Forelimb muscle (tissue), 1 donor: Measurements from ENCODE around the gene SCGN. TPM values are rescaled to one million over a fixed set of nuclear protein-coding genes. Genes with fewer than 3 reads are reported as not detected.

ENCODE experiments used
- DNase-seq: peaks from one replicate; pipeline ENCODE4 v3.0.0-alpha.2; 2013; ENCODE audit warnings: low read depth
- polyA plus RNA-seq: library from polyadenylated mRNA; unstranded; fragments of 120-200 nt; gene quantifications from one replicate; pipeline ENCODE4 v1.2.1, GENCODE V29; 2013; ENCODE audit not compliant: insufficient read length

SCGN gene
- polyA plus RNA-seq, 1 donor = not detected

GRCh38 chr6:25640446-25640845 is 11.6 kb upstream of the SCGN start:
- DNase-seq = no peak

- DNase-seq = no peak
Observed at GRCh38 chr6:25640891-25641290, 11.1 kb upstream of the SCGN start.

- no peak for DNase-seq
Observed at GRCh38 chr6:25641377-25641776, 10.6 kb upstream of the SCGN start.

DNA sequence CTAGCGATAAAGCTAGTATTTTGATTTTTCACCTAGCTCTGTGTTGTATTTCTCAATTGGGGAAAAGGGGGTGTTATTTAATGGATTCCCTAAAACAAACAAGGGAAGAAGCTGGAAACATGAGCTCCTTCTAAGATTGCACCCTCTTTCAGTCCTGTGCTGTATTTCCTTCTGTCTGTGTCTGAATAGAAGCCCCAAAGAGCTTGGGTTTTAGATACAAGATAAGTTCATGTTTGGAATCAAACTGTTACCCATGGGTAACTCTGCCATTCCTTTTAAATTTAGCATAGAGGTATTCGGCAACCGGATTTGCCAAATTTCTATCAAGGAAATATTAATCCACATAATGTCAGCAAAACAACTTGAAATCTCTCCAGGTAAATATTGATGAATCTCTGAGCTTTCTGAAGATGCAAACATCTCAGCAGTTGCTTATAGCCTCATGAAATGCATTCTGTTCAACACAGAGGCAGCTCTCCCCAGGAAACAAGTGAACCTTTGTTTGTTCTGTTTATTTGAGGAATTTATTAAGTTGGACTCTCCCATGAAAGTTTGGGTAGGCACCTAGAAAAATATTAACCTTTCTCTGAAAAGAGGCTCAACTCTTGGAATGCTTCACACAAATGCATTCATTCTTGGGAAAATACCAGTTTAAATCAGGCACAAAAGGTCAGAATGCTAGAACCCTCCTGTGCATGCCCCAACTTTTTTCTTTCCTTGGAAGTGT is 9.9 kb upstream of the SCGN start:
- DNase-seq = no peak

- DNase-seq = no peak
Observed at GRCh38 chr6:25642667-25643328, 9.2 kb upstream of the SCGN start.

- no peak for DNase-seq
Observed at GRCh38 chr6:25645916-25646315, 6.1 kb upstream of the SCGN start.

GRCh38 chr6:25649611-25650010 is 2.4 kb upstream of the SCGN start:
- DNase-seq = no peak

DNA sequence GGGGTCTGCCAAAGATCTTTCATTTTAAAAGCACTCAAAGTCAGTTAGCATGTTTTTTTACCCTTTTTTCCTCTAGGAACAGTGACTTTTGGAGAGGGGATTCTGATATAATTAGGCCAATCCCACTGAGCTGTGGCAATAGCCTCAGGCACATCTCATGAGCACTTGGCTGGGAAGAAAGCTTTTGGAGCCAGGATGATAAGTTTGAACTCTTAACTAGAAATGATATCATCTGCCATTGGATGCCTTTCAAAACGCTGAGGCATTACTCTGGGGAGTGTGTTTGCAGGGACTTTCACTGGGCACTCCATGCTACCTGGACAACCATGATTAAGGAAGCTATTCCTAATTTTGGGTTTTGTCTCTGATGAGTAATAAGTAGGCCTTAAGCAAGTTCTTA is 3.7 kb downstream of the SCGN start:
- DNase-seq = no peak

GRCh38 chr6:25659633-25660368 is 7.8 kb downstream of the SCGN start:
- DNase-seq = no peak

GRCh38 chr6:25660512-25660911 is 8.5 kb downstream of the SCGN start:
- DNase-seq = no peak

DNA sequence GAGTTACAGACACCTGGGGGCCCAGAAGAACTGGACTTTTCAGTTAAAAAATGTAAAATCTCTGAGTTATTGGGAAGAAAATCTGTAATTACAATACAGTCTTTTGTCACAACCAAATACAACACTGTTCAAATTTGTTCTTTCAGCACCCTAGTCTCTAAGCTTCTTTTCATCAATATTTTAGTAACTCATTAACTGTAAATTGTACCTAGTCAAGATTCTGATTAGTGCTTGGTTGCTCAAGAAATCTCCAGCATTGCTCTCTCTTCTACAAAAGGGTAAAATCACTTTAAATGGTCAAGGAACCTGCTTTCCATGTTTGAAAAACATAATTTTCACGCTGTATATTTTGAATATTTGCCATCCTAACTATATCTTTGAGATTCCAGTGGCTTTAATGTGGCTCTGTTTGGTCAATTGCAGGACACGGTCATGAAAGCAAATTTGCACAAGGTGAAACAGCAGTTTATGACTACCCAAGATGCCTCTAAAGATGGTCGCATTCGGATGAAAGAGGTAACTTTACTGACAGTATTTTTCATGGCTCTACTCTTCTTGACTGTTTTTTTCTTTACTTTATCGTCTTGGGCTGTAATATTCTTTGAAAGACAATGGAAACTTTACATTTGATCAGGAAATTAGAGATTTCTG is 9.2 kb downstream of the SCGN start:
- no peak for DNase-seq

DNA sequence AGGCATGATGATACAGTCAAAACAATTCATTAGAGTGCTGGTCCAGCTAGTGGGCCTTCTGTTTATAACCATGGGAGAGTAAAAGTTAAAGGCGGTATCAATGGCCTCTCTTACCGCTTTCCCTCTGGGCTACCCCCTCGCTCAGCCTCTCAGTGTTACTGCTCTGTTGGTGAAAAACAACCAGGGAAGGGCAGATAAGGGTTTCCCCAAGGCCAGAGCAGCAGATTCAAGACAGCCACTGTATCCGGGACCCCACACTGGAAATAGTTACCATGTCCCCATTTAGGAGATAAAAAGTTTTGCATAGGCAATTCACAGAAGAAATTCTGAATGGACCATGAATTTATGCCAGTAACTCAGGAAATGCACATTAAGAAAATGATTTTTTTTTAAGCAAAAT is 13.4 kb downstream of the SCGN start:
- no peak for DNase-seq

- DNase-seq = no peak
Observed at GRCh38 chr6:25669413-25669812, 17.4 kb downstream of the SCGN start.

DNA sequence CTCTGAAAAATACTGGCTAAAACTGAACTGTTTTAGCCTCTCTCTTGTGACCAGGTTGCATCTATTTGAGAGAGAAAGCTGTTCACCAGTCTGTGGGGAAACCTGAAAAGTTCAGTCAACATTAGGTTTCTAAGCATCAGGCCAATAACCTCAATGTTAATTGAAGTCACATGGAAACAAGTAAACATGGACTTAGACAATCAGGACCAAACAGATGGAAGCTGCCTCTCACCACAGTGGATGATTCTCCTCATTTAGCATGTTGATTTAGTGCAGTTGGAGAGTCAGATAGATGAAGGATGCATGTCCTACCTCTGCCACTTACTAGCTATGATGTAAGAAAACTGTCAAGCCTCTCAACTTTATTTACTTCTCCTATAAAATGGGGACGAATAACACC is 18.2 kb downstream of the SCGN start:
- DNase-seq = no peak

- DNase-seq = no peak
Observed at GRCh38 chr6:25670793-25671513, 18.9 kb downstream of the SCGN start.

DNA sequence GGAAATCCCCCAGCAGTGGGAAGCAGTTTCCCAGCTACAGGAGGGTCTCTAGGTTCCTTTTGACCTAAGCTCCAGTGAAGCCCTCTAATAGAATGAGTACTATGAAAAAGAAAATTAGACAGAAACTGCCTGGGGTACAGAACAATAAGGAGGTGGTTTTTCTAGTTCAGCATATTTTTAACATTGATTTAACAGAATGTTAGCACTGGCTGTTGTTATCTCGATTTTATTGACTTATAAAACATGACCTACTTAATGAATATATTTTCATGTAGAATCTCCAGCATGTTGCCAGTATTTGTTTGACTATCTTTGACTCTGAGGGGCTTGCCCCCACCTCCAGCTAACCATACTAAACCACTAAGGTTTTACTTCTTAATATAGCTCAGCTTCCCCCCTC is 19.6 kb downstream of the SCGN start:
- no peak for DNase-seq

DNA sequence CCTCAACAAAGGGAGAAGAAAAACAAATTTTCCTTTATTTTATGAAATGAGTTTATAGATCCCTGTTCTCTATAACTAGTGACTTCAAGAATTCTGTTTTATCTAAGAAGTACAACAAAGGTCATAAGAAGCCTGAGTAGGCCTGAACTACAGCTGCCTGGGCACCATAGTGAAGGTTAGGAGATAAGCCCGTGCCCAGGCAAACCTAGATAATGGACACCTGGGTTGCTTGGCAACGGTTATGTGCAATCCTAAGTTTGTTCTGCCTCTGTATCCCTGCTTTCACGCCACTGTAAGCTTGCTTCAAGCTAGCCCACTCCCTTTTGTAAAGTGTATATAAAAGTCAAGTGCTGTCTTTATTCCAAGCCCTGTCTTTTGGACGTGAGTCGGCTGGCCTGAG is 23.2 kb downstream of the SCGN start:
- no peak for DNase-seq

GRCh38 chr6:25676775-25677174 is 24.8 kb downstream of the SCGN start:
- DNase-seq = no peak

GRCh38 chr6:25681848-25682247 is 29.8 kb downstream of the SCGN start:
- DNase-seq = no peak

GRCh38 chr6:25682324-25682723 is 30.3 kb downstream of the SCGN start:
- no peak for DNase-seq

- DNase-seq = no peak
Observed at GRCh38 chr6:25684565-25684964, 32.5 kb downstream of the SCGN start.

- DNase-seq = no peak
Observed at GRCh38 chr6:25685251-25685650, 33.2 kb downstream of the SCGN start.
